M059J (cell line): ENCODE data around the gene ALDH7A1. TPM values are rescaled to one million over a fixed set of nuclear protein-coding genes. Genes with fewer than 3 reads are reported as not detected.

Experiments
- DNase-seq: peaks from one replicate; pipeline ENCODE4 v3.0.0-alpha.2; 2012; ENCODE audit warnings: low read depth
- total RNA-seq: library from RNA; depleted of rRNA; stranded (reverse); fragments of >200 nt; shearing (Covaris generic); gene quantifications from 2 replicates; pipeline ENCODE4 v1.2.3, GENCODE V29; 2014

ALDH7A1 gene
- total RNA-seq, 1 experiment from 2014 or later, result 30.3 TPM

DNA sequence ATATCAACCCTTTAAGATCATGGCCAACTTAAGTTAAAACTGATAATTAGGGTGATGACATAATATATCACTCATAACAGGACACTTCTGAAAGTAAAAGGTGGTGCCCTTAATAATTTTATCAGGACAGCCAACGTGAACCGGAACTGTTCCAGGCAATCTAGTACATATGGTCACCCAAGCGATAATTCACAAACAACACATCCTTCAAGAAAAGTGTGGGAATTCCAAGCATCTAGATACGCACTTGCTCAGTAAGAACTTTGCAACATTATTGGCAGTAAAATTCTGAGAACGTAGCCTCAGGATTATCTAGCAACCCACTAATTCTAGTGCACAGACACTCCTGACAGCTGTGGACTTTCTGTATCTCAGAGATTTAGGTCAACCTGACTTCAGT, 85.7 kb downstream of the ALDH7A1 start:
- DNase-seq, result no peak

DNA sequence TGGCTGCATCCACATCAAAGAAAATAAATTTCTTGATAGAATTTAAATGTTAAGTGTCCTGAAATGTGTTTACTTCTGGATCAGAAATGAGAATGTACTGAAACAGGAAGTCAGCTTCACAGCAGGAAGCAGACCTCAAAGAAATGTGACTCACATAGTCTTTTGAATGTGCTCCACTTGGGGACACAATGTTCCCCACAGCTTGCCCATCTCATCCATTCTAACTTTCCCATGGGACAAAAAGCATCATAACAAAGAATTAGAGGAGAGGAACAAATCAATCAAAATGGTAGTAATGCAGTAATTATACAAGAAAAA, 86.1 kb downstream of the ALDH7A1 start:
- DNase-seq, result peak; percentile 56

DNA sequence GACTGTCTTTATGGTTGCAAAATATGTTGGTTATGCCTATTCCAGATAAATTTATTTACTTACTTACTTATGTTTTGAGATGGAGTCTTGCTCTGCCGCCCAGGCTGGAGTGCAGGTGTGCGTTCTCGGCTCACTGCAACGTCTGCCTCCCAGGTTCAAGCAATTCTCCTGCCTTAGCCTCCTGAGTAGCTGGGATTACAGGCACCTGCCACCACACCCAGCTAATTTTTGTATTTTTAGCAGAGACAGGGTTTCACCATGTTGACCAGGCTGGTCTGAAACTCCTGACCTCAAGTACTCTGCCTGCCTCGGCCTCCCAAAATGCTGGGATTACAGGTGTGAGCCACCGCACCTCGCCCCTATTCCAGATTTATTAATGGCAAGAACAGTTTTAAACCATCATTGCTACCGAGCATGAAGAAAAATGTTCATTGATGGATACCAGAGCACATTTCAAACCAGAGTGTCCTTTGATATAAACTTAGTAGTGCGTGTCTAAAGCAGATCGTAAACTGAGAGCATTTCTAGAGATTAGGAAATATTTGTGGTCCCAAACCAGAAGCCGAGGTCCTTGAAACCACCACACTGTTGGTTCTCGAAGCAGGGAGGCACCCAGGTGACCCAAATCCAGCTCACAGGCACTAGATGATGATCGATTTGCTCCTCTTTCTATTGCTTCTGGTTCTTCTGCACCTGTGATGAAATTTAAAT, 86.6 kb downstream of the ALDH7A1 start:
- no peak for DNase-seq

DNA sequence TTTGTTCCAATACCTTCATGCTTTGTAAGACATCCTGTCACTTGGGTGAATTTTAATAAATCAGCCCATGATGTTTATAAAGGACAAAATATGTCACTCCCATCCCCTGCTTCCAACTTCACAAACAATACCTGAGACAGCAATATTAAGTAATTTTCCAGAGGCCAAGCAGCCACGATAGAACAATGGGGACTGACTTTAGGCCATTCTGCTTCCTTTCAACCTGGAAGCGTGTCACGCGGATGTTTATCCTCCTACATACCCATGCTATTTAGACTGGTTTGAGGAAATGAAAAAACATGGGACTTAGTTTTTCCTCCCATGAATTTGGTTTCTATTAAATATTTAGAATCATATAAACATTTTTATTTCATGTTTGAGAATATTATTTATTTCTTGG, 88.9 kb downstream of the ALDH7A1 start:
- DNase-seq, result no peak

DNA sequence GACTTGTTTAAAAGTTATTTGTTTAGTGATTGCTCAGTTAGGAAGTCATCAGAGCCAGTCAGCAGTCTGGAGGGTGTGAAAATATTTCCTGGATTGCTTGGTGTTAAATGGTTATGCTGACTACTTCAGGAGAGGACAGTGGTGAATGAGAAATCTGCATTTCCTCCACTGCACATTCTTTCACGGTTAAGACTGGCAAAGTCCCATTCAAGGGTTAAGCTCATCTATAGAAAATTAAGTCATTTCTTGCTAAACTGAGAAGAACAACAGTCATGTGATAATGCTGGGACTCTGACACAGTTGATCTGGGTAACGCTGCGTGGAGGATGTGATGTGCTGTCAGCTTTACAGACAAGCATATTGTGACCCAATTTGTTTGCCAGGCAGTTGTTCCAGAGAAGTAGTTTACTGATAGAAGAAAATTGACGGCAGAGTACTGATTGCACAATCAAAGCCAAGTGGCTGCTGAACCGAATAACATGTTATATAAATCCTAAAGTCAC, 91.4 kb downstream of the ALDH7A1 start:
- DNase-seq, result no peak

DNA sequence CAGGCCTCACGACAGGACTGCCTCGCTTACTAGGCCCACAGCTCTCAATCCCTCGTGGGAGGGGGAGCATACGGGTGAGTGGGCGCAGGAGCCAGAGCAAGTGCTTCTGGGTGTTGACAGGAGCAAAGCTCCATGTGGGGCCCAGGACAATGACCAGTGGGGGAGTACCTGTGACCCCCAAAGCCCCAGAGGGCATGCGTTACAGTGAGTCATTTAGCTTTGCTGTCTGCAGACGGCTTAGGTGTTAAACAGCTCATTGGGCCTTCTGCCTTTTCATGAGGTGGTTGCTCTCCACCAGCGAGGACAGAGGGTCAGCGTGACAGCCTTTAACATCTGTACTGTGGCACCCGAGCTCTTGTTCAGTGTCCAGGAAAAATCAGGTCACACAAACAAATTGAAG, 93.6 kb downstream of the ALDH7A1 start:
- DNase-seq, result no peak

DNA sequence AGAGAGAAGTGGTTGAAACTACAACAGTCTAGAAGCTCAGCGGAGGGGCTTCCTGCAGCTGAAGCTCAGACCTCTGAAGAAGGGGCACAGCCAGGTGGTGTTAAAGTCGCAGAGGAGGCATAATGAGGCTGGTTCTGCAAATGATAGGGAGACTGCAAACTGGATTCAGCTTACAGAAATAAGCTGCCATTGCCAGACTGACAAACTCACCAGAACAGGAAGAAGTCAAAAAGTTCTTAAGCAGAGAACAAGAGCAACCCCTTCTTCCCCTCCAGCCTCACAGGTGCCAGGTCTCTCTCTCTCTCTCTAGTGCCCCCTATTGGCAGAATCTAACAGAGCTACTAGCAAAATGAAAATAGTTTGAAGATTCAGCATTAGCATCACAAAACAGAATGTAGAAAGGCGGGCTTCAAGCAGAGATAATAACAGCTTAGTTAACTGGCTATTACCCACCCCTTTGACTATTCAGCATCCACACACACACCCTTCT, 95.1 kb downstream of the ALDH7A1 start:
- peak; percentile 42 for DNase-seq

DNA sequence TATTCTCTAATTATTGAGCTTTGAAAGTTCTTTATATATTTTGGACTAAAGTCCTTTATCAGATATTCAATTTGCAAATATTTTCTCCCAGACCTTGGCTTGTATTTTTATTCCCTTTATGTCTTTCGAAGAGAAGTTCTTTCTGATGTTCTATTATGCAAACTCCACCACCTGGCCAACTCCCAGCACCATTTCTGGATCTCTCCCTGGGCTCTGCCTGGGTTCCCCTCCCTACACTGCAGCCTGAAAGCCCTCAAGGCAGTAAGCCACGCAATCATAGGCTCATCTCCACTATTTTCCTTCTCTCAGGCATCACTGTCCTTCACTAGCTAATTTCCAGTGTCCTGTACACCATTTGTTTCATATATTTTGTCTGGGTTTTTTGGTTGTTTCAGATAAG, 95.7 kb downstream of the ALDH7A1 start:
- DNase-seq, result no peak

DNA sequence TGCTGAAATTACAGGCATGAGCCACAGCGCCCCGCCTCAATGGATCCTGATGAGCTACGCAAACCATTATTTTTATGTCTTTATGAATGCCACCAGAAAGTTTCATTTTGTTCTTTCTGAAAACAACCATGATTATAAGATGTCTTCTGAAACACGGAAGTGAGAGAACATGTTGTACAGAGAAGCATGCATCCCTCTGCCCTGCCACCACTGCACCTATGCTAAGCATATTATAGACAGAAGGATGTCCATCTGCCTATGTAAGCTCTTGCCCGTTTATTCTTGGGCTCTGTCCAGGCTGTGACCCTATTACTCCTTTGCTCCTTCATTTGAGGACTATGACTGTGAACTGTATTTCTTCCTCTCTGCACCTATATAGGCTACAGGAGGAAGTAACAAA, 97.5 kb downstream of the ALDH7A1 start:
- DNase-seq, result no peak

DNA sequence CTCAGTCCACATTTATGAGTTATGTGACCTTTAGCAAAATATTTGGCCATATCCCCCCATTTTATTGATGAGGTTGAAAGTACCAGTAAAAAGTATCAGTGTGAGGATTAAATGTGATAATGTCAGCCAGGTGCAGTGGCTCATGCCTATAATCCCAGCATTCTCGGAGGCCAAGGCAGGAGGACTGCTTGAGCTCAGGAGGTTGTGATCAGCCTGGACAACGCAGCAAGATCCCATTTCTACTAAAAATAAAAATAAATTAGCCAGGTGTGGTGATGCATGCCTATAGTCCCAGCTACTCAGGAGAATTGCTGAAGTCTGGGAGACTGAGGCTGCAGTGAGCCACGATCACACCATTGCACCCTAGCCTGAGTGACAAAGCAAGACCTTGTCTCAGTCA, 100.6 kb downstream of the ALDH7A1 start:
- DNase-seq, result no peak

DNA sequence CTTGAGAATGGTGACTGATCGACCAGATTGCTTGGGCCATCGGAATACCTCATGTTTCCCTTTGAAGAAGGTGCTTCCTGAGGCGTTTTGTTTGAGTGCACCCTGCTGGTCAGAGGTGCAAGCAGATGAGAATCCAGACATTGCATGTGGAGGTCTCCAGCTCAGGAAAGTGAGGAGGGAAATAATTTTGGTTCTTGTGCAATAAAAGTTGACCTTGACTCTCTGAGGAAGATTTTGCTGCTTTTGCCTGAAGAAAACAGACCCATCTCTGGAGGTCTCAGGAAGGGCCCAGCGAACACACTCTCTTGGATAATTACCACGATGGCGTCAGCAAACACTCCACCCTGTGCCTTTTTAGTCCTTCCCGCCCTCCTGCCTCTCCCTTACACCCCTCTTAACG, 102.1 kb downstream of the ALDH7A1 start:
- no peak for DNase-seq

DNA sequence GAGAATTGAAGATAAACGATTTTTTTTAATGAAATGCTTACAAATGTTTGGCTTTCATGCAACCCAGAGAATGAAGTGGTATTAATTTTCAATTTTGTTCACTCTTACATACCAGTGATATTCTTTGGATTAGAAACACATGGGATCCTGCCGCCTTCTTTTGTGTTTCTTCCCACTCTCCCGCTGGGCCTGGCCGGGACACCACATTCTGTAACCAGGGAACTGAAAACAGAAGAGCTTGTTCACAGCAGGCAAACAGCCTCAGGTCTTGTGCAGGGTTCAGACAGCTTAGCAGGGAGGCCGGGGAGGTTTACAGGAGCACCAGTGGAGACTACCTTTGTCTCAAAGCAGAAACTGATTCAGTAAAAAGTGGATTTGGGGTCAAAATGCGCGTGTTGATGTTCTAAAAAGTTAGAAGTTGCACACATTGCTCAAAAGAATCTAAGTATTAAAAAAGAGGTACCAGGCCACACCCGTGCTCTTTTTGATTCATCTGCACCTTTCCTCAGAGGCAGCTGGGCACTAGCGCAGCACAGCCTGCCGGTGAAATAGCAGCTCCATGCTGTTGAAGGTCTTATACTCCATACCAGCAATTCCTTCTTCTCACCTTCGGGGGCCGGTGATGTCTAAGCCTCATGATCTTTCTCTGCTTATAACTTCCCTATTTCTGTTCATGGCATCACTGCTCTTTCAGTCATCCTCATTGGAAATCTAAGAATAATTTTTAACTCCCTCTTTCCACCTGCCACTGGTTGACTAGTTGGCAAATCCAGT, 104.7 kb downstream of the ALDH7A1 start:
- DNase-seq, result no peak

DNA sequence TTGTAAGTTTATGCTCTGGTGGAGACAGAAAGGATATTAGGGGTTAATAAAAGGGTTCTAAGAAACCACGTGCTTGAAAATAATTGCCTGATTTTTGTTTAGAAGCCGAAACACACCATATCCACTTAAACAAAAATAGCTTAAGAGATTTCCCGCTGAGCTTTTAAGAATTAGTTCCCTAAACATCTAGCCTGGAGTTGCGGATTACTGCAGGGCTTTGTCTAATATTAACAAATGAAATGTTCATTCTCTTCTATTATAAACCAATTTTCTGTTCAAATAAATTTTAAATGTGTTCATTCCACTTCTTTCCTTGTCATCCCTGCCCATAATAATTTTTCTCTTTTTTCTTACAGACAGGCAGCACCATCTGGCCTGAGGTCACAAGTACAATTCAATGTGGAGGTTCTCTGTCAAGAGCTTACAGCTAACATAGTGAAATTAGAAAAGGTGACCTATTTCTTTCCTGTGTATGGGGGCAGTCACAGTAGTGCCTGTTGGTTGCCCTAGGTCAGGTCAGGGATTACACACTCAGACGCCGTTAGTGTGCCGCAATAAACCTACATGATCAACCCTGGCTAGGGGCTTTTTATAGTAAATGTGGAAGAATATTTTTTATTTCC, 106.5 kb downstream of the ALDH7A1 start:
- no peak for DNase-seq

DNA sequence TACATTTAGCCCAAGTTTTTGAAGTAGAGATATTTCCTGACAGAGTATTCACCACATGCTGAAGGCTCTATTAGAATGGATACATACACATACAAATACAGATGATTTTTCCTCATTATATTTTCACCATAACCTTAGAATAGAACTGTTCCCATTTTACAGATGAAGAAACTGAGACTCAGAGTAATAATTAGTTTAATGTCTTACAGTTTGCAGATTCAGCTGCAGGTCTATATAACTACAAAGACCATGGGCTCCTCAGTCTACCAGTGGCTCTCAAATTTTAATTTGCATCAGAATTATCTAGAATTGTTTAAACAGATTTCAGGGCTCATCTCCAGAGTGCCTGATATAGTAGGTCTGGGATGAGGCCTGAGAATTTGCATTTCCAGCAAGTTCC, 107.4 kb downstream of the ALDH7A1 start:
- DNase-seq, result no peak

DNA sequence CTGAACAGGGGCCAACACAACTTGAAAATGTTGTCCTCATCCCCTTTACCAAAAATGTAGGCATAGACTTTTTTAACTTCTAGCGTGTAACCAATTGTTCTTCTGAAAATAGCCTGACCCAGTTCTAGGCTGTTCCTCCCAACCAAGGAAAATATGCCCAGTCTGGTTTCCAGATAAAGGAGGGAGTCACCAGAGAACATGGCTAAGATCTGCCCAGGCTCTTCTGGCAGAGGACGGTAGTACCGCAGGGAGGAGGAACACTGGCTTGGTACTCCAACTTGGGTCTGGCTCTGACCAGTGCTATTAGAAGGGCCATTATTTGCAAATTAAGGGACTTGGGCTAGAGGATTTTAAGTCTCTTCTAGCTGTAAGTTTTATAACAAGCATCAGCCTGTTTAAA, 108.7 kb downstream of the ALDH7A1 start:
- no peak for DNase-seq

DNA sequence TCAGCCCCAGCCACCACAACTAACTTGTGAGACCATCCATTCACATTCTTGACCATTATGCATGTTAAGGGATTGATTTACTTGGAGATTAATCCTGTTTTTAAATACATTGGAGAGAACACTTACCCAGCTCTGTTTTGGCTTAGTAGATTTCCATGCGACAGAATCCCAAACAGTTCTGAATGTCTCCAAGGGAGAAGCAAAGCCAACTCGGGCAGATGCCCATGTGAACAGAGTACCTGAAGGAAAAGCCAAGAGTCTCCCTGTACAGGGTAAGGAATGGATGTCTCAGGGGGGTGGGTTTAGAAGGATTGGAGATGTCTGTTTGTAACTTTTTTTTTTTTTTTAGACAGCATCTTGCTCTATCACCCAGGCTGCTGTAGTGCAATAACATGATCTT, 110.8 kb downstream of the ALDH7A1 start:
- DNase-seq, result no peak

DNA sequence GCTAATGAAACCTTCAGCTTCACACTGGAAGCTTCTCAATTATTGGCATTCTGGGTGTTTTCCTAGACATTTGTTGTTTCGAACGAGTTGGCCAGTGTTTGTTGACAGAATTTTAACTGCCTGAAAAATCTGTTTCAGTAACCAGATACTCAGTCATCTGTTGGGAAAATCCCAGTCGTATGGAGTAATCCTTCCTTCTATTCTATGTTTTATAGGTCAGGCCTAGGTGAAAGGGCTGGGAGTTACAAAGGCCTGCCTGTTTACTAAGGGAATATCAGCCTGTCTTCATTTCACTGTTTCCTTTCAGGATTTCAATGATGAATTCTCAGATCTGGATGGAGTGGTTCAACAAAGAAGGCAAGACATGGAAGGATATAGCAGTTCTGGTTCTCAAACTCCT, 111.9 kb downstream of the ALDH7A1 start:
- no peak for DNase-seq

DNA sequence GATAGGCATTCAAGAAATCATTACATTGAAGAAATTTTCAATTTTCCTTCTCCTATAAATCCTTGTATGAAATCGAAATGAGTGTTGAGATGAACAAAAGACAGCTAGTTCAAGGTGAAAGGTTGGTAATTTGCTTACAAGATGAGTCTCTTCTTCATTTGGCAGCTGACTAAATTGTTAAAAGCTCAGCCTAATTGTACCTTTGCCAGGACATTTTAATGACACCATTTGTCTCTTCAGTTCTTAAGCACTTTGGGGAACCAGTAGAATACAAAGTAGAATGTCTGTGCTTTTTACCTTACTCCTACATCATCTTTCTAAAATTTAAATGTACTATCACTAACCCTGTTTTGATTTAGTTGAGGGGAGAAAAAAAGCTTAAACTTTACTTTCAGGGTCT, 112.4 kb downstream of the ALDH7A1 start:
- no peak for DNase-seq

DNA sequence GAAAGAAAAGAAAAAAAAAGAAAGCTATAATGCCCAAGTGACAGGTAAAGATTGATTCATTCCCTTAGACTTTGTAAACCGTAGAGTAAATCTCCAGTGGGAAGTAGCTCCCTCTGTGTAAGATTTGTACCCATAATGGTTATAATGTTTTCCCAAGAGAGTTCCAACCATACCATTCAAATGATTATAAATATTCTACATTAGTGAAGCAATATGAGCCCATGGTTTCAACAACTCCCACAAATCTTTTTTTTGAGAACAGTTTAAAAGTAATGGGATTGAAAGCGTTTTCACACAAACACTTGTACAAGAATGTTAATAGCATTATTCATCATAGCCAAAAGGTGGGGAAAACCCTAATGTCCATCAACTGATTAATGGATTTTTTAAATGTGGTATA, 113.8 kb downstream of the ALDH7A1 start:
- no peak for DNase-seq
